NCI-H526 (cell line): ENCODE measurements around the gene SCFD2.
"Not testable (repeated sequence)": the region's sequence is repeated elsewhere in the genome, so short reads cannot be mapped to it uniquely, and the experiment has no call there.

Source experiments
- DNase-seq, 2 experiments: peaks; one replicate each; lab custom pipeline; 2025; lab: John Stamatoyannopoulos, UW

Gene SCFD2

GRCh38 chr4:53139256-53139655 is 226.6 kb downstream of the SCFD2 start:
- not testable (repeated sequence) for DNase-seq

DNA sequence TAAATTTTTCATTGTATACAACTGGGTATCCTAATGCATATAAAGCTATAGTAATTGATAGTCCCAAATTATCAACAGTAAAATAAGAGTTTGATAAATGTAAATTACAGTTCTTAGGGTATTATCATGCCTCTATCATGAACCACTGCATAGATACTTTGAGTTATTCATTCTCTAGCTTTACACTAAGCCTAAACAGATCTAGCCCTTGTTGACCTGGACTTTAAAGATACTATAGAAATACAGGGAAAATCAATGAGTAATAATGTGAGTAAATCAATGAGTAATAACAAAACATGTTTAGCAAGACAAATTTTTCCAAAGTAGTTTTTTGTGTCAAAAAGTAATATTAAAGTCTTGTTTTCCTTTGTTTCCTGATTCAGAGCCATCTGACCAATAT is 228.4 kb downstream of the SCFD2 start:
- DNase-seq = no peak

- DNase-seq = no peak
These were observed 228.9 kb downstream of the SCFD2 start for GRCh38 chr4:53136954-53137353.

DNA sequence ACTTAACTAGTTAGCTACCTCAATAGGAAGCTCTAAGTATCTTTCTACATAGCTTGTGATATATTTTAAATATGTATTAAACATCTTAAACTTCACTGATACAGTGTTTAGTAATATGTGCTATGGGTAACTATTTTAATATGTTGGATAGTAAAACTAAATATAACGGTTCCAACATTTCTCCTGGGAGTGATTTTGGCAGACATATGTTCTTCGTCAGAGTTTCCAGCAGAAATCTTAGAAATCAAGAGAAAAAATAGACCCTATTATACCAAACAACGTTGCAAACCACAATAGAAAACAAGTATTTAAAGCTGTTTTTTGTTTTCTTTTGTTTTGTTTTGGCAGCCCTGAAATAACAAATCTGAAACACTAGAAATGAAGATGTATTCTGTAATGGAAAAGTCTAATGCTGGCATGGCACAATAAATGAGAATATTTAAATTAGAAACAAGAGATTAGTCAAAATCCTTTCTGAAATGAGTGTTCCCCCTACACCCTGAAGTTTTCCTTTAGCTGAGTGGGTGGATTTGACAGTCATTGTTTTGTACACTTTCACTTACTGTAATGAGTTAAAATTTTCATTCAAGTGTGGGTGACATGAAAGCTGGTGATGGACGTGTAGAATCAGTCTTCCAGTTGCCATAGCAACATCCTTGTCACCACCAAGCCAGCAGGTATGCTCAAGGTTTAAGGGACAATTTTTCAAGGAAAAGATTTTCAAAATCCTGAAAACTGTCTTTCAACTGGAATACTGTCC is 233.5 kb downstream of the SCFD2 start:
- DNase-seq = no peak

DNA sequence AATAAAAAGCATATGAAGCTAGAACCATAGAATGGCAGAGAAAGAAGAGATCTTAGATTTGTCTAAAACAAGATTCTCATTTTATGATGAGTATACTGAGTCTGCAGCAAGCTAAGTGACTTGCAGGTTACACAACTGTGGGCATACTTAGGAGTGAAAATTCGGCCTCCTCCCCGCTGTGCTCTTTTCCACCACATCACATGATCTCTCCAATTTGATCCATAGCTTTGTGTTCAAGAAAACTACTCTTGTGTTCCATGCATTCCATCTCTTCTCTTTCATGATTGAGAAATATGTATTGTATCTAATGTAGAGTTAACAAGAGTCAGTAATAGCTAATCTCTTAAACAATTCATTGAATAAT is 234.3 kb downstream of the SCFD2 start:
- DNase-seq = no peak

DNA sequence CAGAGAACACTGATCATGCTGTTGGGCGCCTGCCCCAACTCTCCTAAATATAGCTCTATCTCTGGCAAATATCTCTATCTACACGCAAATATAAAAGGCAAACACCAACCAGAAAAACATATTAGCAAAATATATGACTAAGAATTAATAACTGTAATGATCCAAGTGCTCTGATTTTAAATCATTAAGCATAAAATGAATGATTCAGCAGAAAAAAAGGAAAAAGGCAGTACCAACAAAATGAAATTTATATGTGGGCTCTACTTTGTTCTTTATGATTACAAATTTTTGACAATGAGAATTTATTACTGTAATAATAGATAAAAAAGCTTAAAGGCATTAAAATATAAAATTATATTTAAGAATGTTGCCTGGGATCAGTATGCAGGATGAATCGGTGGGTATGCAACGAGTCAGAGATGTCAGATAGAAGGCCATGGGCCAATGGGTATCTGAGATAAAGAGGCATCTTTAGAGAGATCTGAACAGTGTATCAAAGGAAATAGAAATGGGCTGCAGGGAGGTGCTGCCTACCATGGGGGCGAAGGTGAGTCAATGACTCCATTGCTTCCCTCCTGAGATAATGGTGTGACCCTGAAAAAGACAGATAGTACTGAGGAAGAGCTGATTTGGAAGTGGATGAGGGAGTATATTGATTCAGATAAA is 234.8 kb downstream of the SCFD2 start:
- DNase-seq = no peak

DNA sequence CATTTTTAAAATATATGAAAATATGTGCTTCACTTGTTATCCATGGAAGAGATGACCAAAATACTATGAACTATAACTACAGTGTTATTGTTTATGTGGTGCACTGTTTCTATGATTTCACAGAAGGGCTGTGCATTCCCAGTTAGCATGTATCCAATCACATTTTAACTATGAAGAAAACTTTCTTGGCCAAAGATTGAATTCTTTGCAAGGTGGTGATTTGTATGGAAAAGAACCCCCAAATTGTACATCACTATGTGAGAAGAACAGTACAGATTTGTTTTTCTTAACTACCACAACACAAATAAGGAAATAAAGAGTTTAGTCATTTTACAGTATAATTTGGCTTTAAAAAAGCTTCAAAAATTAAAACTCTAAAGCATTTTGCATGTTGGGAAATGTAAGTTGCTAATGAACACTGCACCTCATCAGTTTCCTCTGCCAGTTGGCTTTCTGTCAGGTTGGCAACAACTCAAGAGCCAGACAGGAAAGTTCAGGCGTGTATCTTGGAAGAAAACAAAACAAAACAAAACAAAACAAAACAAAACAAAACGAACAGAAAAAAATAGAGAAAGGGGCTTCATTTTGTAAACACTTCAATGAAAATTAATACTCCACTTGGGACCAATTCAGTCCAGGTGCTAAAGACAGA is 237.0 kb downstream of the SCFD2 start:
- DNase-seq = no peak

- no peak for DNase-seq
These were observed 237.6 kb downstream of the SCFD2 start for GRCh38 chr4:53128231-53128630.

DNA sequence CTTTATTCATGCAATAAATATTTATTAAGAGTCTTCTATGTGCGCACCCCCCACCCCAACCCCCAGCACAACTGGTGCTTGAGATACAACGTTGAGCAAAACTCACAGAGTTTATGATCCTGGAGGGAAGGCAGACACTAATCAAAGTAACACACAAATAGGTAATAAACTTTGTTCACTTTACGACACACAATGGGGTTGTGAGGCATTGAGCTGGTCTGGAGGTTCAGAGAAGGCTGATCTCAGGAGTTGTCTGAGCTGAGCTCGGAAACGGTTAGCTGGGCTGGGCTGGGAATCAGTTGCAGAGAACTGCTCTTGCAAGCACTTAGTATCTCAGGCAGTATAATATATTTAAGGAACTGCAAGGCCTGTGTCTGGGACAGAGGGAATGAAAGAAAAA is 238.5 kb downstream of the SCFD2 start:
- no peak for DNase-seq

DNA sequence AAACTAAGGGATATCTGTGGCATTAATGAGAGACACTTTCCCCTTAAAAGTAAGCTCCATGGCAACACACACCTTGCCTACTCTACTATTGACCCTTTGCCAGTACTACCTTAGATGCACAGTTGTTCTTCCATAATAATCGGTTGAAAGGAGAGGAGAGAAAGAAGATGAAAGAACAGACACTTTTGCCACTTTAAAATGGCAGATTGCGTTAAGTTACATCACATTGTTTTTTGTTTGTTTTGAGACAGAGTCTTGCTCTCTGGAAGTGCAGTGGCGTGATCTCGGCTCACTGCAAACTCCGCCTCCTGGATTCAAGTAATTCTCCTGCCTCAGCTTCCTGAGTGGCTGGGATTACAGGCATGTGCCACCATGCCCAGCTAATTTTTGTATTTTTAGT is 239.8 kb downstream of the SCFD2 start:
- no peak for DNase-seq

- DNase-seq = no peak
These were observed 242.0 kb downstream of the SCFD2 start for GRCh38 chr4:53123819-53124218.

GRCh38 chr4:53123171-53123570 is 242.7 kb downstream of the SCFD2 start:
- DNase-seq = no peak

DNA sequence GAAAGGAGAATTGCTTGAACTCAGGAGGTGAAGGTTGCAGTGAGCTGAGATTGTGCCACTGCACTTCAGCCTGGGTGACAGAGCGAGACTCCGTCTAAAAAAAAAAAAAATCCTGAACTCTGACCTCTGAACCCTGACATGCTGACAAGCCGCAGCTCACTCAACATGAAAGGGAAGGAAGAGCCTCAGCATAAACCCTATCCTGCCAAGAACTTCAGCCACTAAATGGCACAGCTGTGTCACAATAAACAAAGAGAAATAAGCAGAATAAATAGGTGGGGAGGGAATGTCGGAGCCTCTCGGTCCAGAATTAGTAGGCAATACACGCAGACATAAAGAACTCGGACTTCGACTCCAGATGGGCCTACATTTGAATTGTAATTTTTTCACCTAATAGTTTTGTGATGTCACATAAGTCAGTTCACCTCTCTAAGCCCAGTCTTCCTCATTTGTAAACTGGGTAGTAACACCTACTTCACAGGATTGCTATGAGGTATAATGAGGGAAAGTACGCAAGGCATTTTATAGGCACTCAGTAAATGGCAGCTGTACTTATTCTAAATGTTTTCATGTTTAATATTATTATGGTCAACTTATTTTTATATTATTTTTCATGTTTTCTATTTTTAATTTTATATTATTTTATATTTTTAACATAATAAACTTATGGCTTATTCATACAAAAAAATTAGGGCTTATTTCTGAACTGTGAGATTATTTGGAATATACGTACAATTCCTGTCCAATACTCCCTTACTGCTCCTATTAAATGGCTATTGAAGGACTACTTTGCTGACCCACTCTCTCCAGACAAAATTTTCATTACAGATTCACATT is 243.4 kb downstream of the SCFD2 start:
- DNase-seq = no peak

DNA sequence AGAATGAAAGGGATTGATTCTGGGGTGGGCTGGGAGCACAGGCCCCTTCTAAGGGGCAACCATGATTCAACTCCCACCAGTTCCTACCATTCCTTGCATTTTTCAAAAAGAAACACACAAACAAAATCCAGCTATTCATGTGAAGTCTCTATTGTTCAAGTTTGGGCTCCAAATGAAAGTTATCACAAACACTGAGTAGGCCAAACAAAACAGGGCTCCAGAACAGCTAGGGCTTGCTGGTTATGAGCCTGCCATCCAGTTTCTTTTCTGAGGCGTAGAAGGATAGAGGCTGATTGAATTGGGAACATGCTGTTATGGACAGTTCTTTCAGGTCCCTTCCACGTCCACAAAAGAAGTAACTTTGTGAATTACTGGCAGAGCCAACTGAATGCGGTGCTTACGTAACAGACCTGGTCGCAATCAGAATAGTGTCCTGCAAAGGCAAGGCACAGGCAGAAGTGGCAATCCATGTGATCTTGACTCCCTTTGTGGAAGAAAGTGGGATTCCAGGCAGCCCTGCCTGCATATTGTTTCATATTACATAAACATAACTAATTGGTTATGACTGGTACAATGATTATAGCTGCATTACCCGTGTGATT is 244.5 kb downstream of the SCFD2 start:
- no peak for DNase-seq

GRCh38 chr4:53120778-53121177 is 245.1 kb downstream of the SCFD2 start:
- no peak for DNase-seq

DNA sequence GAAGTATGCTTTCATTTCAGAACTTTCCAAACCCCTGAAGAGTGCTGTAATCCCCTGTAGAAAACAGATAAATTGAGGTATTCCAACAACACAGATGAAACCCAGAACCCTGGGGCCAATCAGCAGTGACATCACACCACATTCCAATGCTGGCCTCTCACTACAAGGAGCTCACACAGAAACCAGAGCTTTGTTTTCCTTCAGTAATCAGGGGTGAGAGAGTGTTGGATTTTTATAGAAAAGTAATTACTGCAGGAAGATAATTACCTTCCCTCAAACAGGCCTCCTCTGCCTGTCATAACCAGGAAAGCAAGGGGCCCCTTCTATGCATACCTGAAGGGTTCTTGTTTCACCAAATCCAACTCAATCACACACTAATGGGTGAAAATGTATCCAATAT is 246.2 kb downstream of the SCFD2 start:
- DNase-seq = no peak

GRCh38 chr4:53118676-53119075 is 247.2 kb downstream of the SCFD2 start:
- DNase-seq = no peak

DNA sequence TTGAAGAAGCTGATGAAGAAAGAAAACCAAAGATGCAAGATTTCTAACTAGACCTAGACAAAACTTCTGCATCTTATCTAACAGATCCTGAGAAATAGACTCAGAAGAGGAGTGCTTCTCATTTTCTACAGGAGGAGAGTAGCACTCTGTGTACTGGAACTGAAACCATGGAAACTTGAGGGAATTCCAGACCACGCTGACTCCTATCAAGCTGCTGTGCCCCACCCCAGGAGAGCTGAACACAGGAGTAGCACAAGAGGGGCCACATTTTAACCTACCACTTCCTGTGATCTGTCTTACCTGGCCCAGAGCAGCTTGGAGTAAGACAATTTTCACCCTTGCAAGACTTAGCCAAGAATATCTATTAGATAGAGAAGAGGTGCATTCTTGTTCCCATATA is 248.9 kb downstream of the SCFD2 start:
- no peak for DNase-seq

GRCh38 chr4:53113431-53114225 is 252.2 kb downstream of the SCFD2 start:
- DNase-seq = no peak

GRCh38 chr4:53105313-53105712 is 260.5 kb downstream of the SCFD2 start:
- no peak for DNase-seq

- DNase-seq = no peak
These were observed 262.4 kb downstream of the SCFD2 start for GRCh38 chr4:53103481-53103880.
